Karpas-422 (cell line): ENCODE data around the gene INPP5A. TPM values are rescaled to one million over a fixed set of nuclear protein-coding genes. Genes with fewer than 3 reads are reported as not detected.

ENCODE experiments used
- DNase-seq: peaks from one replicate; pipeline ENCODE4 v3.0.0-alpha.2; 2015
- H2AFZ ChIP-seq: fragments of 200-600 bp; sonication (generic); 2 replicates; pipeline ENCODE4 v1.6.1; 2014; ENCODE audit warnings: antibody characterized with exemption, low read length, mixed read lengths
- H3K27ac ChIP-seq: fragments of 200-600 bp; sonication (generic); 2 replicates; pipeline ENCODE4 v1.5.1; 2014; ENCODE audit warnings: mild to moderate bottlenecking, low read length, moderate library complexity
- H3K27me3 ChIP-seq: fragments of 200-600 bp; sonication (generic); 2 replicates; pipeline ENCODE4 v1.6.1; 2014; ENCODE audit warnings: low read length, mixed read lengths
- H3K36me3 ChIP-seq: fragments of 200-600 bp; sonication (generic); 2 replicates; pipeline ENCODE4 v1.6.1; 2014; ENCODE audit warnings: low read length, mixed read lengths; ENCODE audit not compliant: insufficient read depth
- H3K4me1 ChIP-seq: fragments of 200-600 bp; sonication (generic); 2 replicates; pipeline ENCODE4 v1.6.1; 2014; ENCODE audit warnings: mild to moderate bottlenecking, low read length, mixed read lengths
- H3K4me2 ChIP-seq: fragments of 200-600 bp; sonication (generic); 2 replicates; pipeline ENCODE4 v1.6.1; 2014; ENCODE audit warnings: low read length, low read depth, mild to moderate bottlenecking; ENCODE audit not compliant: poor library complexity, severe bottlenecking
- H3K4me3 ChIP-seq: fragments of 200-600 bp; sonication (generic); 2 replicates; pipeline ENCODE4 v1.5.1; 2014; ENCODE audit warnings: mild to moderate bottlenecking, antibody characterized with exemption, low read length, mixed read lengths
- H3K79me2 ChIP-seq: fragments of 200-600 bp; sonication (generic); 2 replicates; pipeline ENCODE4 v1.6.1; 2014; ENCODE audit warnings: mild to moderate bottlenecking, low read length, mixed read lengths
- H3K9ac ChIP-seq: fragments of 200-600 bp; sonication (generic); 2 replicates; pipeline ENCODE4 v1.6.0; 2014; ENCODE audit warnings: low read length
- H3K9me2 ChIP-seq: fragments of 200-600 bp; sonication (generic), shearing (Covaris generic); replicated peaks from 2 replicates; pipeline ENCODE4 v1.6.0; 2014; ENCODE audit warnings: mild to moderate bottlenecking, low read length, moderate library complexity; ENCODE audit not compliant: insufficient read depth
- H3K9me3 ChIP-seq: fragments of 300-700, 200-600 bp; sonication (generic); 2 replicates; pipeline ENCODE4 v1.6.1; 2014; ENCODE audit warnings: low read length, mixed read lengths
- H4K20me1 ChIP-seq: fragments of 200-600 bp; sonication (generic); 2 replicates; pipeline ENCODE4 v1.6.1; 2014; ENCODE audit warnings: mild to moderate bottlenecking, antibody characterized with exemption, low read length, low read depth; ENCODE audit not compliant: insufficient read depth
- total RNA-seq: library from RNA; depleted of rRNA; stranded (reverse); fragments of >200 nt; shearing (Covaris generic); gene quantifications from 2 replicates; pipeline ENCODE4 v1.2.3, GENCODE V29; 2014; ENCODE audit warnings: low replicate concordance

The INPP5A gene
- total RNA-seq, 1 experiment from 2014 or later = 9.1 TPM

- no peak for DNase-seq
- Histone ChIP-seq H3K79me2 (no peaks in the 10 kb centered on the region), H3K4me1 (peaks cover 46% of the 10 kb centered on the region), H3K4me2 (peak overlapping the region; percentile 41), H3K4me3 (no peak overlapping the region; the same call in 1 of the 2 replicates), H3K9me3 (no peaks in the 10 kb centered on the region), H3K36me3 (peaks cover 4% of the 10 kb centered on the region; the same call in 1 of the 2 replicates), H3K9me2 (no peaks in the 10 kb centered on the region), H4K20me1 (peaks cover 25% of the 10 kb centered on the region), H3K9ac (no peak overlapping the region), H3K27ac (no peak overlapping the region), H3K27me3 (no peaks in the 10 kb centered on the region), H2AFZ (no peak overlapping the region)
These were observed 40.8 kb downstream of the INPP5A start for GRCh38 chr10:132578287-132578951.

GRCh38 chr10:132579027-132579859 lies 41.7 kb downstream of the INPP5A start:
- H3K4me3 ChIP-seq = no peak overlapping the region
- no peaks in the 10 kb centered on the region for H3K79me2 ChIP-seq
- H3K9me2 ChIP-seq = no peaks in the 10 kb centered on the region
- H3K4me2 ChIP-seq = no peak overlapping the region
- H3K9ac ChIP-seq = no peak overlapping the region
- H3K27ac ChIP-seq = no peak overlapping the region
- no peak overlapping the region for H2AFZ ChIP-seq
- H3K27me3 ChIP-seq = no peaks in the 10 kb centered on the region
- H3K9me3 ChIP-seq = no peaks in the 10 kb centered on the region
- peaks cover 4% of the 10 kb centered on the region; the same call in 1 of the 2 replicates for H3K36me3 ChIP-seq
- no peak for DNase-seq
- H4K20me1 ChIP-seq = peaks cover 25% of the 10 kb centered on the region
- peaks cover 44% of the 10 kb centered on the region for H3K4me1 ChIP-seq

- peaks cover 21% of the 10 kb centered on the region for H4K20me1 ChIP-seq
- H3K4me3 ChIP-seq = no peak overlapping the region
- no peak for DNase-seq
- H3K9me2 ChIP-seq = no peaks in the 10 kb centered on the region
- no peaks in the 10 kb centered on the region for H3K79me2 ChIP-seq
- no peaks in the 10 kb centered on the region for H3K9me3 ChIP-seq
- no peak overlapping the region for H3K4me2 ChIP-seq
- no peak overlapping the region for H3K27ac ChIP-seq
- no peak overlapping the region for H3K9ac ChIP-seq
- no peak overlapping the region for H2AFZ ChIP-seq
- H3K27me3 ChIP-seq = no peaks in the 10 kb centered on the region
- peaks cover 4% of the 10 kb centered on the region; the same call in 1 of the 2 replicates for H3K36me3 ChIP-seq
- H3K4me1 ChIP-seq = peaks cover 37% of the 10 kb centered on the region
These were observed 42.6 kb downstream of the INPP5A start for GRCh38 chr10:132580143-132580542.

- Histone ChIP-seq H3K9me2 (no peaks in the 10 kb centered on the region), H3K79me2 (no peaks in the 10 kb centered on the region), H3K36me3 (peaks cover 4% of the 10 kb centered on the region; the same call in 1 of the 2 replicates), H3K27me3 (no peaks in the 10 kb centered on the region), H3K9me3 (no peaks in the 10 kb centered on the region), H3K4me2 (no peak overlapping the region), H3K9ac (no peak overlapping the region), H3K4me3 (no peak overlapping the region), H2AFZ (no peak overlapping the region), H3K4me1 (peaks cover 33% of the 10 kb centered on the region), H3K27ac (no peak overlapping the region), H4K20me1 (peaks cover 19% of the 10 kb centered on the region; the same call in 1 of the 2 replicates)
- no peak for DNase-seq
These were observed 43.0 kb downstream of the INPP5A start for GRCh38 chr10:132580617-132581016.

GRCh38 chr10:132582137-132582536 lies 44.5 kb downstream of the INPP5A start:
- H3K9ac ChIP-seq = no peak overlapping the region
- no peaks in the 10 kb centered on the region for H3K9me3 ChIP-seq
- H2AFZ ChIP-seq = no peak overlapping the region
- H3K36me3 ChIP-seq = peaks cover 4% of the 10 kb centered on the region; the same call in 1 of the 2 replicates
- peaks cover 20% of the 10 kb centered on the region for H3K4me1 ChIP-seq
- no peak for DNase-seq
- no peak overlapping the region for H3K27ac ChIP-seq
- no peak overlapping the region for H3K4me3 ChIP-seq
- peaks cover 8% of the 10 kb centered on the region; the same call in 1 of the 2 replicates for H4K20me1 ChIP-seq
- no peak overlapping the region for H3K4me2 ChIP-seq
- H3K79me2 ChIP-seq = no peaks in the 10 kb centered on the region
- no peaks in the 10 kb centered on the region for H3K9me2 ChIP-seq
- H3K27me3 ChIP-seq = no peaks in the 10 kb centered on the region

GRCh38 chr10:132582771-132583170 lies 45.2 kb downstream of the INPP5A start:
- Histone ChIP-seq H3K27me3 (no peaks in the 10 kb centered on the region), H3K9me2 (no peaks in the 10 kb centered on the region), H3K9ac (no peak overlapping the region), H3K4me2 (no peak overlapping the region), H2AFZ (no peak overlapping the region), H3K9me3 (no peaks in the 10 kb centered on the region), H3K4me3 (no peak overlapping the region), H3K27ac (no peak overlapping the region), H3K4me1 (peaks cover 14% of the 10 kb centered on the region), H4K20me1 (peaks cover 8% of the 10 kb centered on the region; the same call in 1 of the 2 replicates), H3K79me2 (no peaks in the 10 kb centered on the region), H3K36me3 (peaks cover 4% of the 10 kb centered on the region; the same call in 1 of the 2 replicates)
- DNase-seq = no peak

- Histone ChIP-seq H3K4me3 (no peak overlapping the region), H2AFZ (no peak overlapping the region), H3K4me2 (no peak overlapping the region), H3K79me2 (no peaks in the 10 kb centered on the region), H3K4me1 (peaks cover 14% of the 10 kb centered on the region), H3K9ac (no peak overlapping the region), H4K20me1 (peaks cover 2% of the 10 kb centered on the region; the same call in 1 of the 2 replicates), H3K27ac (no peak overlapping the region), H3K9me2 (no peaks in the 10 kb centered on the region), H3K9me3 (no peaks in the 10 kb centered on the region), H3K36me3 (peaks cover 4% of the 10 kb centered on the region; the same call in 1 of the 2 replicates), H3K27me3 (no peaks in the 10 kb centered on the region)
- no peak for DNase-seq
These were observed 45.9 kb downstream of the INPP5A start for GRCh38 chr10:132583456-132583855.

GRCh38 chr10:132584081-132584480 lies 46.5 kb downstream of the INPP5A start:
- Histone ChIP-seq H3K9ac (no peak overlapping the region), H4K20me1 (peaks cover 2% of the 10 kb centered on the region; the same call in 1 of the 2 replicates), H3K79me2 (no peaks in the 10 kb centered on the region)

More at GRCh38 chr10:132584081-132584480, 46.5 kb downstream of the INPP5A start:
- Histone ChIP-seq H3K4me3 (no peak overlapping the region), H3K27ac (no peak overlapping the region), H2AFZ (no peak overlapping the region), H3K9me3 (no peaks in the 10 kb centered on the region), H3K36me3 (peaks cover 4% of the 10 kb centered on the region; the same call in 1 of the 2 replicates), H3K4me1 (peaks cover 18% of the 10 kb centered on the region), H3K9me2 (no peaks in the 10 kb centered on the region), H3K4me2 (no peak overlapping the region), H3K27me3 (no peaks in the 10 kb centered on the region)
- DNase-seq = no peak
